UCSD-AML1 (cell line): ENCODE measurements around the gene RTN1.
A peak's percentile ranks its signal among the peaks of the same experiment; 100 is the strongest.

Experiments used
- DNase-seq: peaks from one replicate; lab custom pipeline; 2025; ENCODE audit not compliant: unreplicated experiment; lab: John Stamatoyannopoulos, UW

RTN1 gene

DNA sequence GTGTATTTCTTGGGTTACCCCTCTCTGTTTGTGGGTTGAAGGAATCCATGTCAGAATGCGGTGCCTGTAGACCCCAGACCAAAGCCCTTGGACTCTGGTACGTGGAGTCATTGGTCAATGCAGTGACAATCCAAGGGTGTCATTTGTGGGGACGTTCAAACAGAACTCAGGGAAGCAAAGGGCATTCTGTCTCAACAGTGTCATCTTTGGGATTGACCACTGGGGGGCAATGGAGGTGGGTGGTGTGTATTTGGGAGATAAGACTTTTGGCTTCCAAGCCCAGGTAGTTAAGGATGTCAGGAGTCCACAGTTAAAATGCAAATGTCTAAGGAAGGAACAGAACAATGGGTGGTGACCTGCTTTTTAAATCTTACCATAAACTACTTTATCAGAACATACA is 239.3 kb downstream of the RTN1 start:
- DNase-seq, result no peak

DNA sequence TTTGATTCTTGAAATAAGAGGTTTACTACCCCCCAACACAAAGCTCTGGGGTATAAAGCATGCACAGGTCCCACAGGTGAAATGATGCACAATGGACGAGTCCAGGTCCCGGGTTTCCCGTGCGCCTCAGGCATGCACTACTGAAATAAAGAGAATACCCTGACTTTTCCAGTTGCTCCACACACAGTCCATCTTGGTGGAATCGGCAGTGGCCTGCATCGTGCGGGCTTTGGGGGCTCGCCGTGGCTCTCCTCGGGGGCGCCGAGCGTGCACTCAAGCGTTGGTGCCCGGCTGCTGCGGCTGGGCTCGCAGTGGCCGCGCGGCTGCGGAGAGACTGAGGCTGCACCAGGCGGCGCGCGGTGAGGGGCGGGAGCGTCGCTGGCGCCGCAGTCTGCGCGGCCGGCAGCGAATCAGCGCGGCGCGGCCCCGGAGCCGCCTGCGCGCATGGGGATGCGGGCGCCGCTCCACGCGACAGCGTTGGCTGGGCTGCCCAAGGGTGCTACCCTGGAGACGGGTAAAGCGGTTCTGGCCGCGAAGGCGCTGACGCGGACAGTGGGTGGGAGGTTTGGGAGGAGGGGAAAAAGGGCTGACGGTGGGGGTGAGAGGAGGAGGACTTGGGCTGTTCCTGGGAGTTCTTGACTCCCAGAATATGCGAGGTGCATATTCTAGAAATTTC is 240.2 kb downstream of the RTN1 start:
- no peak for DNase-seq

- DNase-seq, result no peak
These were observed 240.9 kb downstream of the RTN1 start for GRCh38 chr14:59629444-59630287.

DNA sequence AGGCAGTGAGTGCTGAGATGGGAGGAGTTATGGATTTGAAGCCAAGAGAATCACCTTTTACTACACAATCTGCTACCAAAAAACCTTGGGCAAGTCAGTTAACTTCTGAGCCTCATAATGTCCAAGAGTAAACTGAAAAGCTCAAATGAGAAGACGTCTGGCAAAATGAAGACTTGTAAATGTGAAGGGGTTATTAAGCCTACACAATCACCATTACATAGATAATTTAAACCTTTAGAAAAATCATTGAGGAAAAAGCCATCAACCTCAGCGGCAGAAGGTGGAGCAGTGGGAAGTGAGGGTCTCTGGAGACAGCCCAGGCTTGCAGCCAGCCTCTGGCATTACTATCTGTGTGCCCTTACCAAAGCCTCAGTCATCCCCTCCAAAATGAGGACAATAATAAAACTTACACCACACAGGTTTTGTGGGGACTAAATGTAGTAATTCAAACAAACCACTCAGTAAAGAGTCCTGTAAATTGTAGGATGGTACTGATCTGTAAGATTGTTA is 243.5 kb downstream of the RTN1 start:
- DNase-seq, result no peak

DNA sequence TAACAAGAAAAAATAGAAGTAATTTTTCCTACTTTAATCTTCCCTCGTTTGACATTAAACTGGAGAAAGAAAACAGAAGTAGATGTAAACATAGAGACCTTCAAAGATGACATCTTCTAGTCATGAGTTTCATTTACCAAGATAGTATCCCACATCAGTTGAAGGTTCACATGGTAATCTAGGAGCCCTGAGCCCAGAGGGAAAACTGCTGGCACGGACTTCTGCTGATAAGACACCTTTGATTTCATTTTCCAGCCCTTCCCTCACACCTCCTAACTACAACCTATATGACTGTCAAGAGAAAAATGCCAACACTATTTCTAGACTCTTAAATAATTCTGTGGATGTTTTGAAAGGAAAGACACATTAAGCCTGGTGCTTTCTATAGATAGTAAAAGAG is 247.9 kb downstream of the RTN1 start:
- DNase-seq, result no peak

GRCh38 chr14:59619061-59619460 is 251.5 kb downstream of the RTN1 start:
- no peak for DNase-seq

- DNase-seq, result no peak
These were observed 269.5 kb downstream of the RTN1 start for GRCh38 chr14:59601056-59601455.

DNA sequence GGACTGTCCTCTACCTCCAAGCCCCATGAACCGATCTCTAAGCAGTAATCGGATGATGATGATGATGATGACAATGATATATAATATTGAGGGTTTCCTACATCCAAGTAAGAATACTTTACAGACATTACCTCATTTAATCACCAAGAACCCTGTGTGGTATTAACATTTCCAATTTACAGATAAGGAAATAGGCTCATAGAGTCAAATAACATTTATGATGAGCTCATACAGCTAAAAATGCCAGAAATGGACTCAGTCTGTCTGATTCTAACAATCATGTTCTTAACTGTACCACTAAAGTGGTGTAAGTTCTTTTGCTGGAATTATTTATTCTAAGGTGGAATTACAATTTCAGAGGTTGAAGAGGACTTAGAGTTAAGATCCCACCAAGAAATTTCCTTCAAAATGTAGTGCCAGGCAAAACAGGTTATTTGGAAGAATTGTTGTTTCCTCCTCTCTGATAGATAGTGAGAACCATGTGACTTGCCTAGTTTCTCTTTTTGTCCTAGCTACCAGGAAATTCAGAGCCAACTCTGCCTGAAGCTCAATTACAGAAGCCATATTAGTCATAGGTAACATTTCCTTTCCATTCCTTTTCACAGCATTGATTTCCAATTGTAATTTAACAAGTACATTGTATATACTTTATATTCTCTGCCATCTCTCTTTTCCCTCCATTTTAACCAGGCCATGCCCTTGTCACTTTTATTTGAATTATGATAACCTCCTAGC is 270.2 kb downstream of the RTN1 start:
- DNase-seq, result no peak

GRCh38 chr14:59595071-59595470 is 275.5 kb downstream of the RTN1 start:
- DNase-seq, result no peak

GRCh38 chr14:59591641-59592370 is 278.8 kb downstream of the RTN1 start:
- no peak for DNase-seq

DNA sequence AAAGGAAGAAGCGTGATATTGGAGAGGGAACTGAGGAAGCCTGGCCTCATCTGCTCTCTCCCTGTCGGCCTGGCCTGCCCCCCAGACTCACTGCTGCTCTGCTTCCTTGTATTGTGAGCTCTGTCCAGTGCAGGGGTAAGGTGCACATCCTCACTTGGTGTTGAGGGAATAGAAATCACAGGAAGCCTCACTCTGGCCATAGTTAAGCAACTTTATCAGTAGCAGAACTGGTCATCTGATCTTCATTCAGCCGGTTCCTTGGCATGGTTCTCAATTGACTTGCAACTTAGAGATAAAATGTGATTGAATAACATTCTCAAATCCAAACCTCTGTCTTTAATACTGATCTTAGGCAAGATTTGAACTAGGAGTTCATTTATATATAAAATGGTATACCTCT is 282.5 kb downstream of the RTN1 start:
- DNase-seq, result no peak

DNA sequence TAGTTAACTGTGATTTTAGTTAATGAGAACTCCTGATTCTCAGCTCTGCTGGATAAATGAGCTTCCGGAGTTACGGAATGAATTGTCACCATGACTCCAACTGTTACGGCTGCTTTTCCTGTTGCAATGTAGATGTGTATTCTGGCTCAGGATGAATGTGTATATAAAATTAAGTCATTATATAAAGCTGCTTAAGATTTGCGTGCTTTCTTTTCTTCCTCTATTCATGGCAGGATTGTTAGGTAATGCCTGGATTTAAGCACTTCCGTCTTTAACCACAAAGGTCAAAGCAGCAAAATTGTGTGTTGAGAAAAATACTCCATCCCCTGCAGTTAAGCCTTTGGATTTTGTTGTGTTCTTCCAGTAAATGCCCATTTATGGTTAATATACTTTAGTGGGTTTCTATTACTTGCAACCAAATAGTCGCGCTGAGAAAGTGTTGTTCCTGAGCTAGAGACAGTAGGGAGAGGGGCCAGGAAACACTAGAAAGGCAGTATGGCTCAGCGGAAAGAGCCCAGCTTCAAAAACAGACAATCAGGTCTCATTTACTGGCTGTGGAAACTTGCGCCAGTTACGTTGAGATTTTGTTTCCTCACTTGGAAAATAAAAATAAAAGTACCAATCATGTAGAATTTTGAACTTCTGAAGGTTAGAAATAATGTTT is 284.6 kb downstream of the RTN1 start:
- no peak for DNase-seq

- peak; percentile 28 for DNase-seq
These were observed 286.8 kb downstream of the RTN1 start for GRCh38 chr14:59583755-59584154.

- peak; percentile 24 for DNase-seq
These were observed 287.6 kb downstream of the RTN1 start for GRCh38 chr14:59582845-59583509.

DNA sequence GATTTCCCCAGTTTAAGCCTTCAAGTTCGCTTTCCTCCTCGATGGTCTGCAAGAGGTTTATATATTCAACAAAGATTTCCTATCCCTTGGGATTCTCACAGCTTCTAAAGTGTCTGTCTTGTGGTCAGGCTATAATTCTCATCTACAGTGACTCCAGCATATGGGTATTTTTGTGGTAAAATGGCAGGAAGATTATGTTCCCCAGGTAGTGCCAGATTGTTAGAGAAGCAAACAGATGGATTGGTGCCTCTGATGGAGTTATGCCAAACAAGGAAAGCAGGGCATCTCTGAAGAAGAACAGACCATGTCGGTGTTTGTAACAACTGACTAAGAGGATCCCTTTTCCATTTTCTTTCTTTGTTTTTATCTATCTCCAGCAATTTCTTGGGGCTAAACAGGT is 288.4 kb downstream of the RTN1 start:
- no peak for DNase-seq

DNA sequence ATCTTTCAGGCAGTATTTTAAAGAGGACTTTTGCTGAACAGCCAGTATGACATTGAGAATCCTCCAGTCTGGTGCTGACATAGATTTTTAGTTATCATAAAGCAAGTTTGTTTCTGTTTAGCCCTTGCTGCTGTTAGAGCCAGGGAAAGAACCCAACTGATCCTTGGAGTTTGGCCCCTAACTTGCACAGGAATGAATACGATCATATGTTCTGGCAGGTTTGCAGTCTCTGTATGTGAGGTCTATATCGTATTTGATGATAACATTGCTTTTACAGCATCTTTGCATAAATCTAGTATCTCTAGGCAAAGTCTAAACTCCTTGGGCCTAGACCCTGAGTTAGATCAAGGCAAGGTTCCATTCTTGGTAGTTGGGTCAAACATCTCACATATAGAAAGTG is 289.7 kb downstream of the RTN1 start:
- DNase-seq, result no peak

DNA sequence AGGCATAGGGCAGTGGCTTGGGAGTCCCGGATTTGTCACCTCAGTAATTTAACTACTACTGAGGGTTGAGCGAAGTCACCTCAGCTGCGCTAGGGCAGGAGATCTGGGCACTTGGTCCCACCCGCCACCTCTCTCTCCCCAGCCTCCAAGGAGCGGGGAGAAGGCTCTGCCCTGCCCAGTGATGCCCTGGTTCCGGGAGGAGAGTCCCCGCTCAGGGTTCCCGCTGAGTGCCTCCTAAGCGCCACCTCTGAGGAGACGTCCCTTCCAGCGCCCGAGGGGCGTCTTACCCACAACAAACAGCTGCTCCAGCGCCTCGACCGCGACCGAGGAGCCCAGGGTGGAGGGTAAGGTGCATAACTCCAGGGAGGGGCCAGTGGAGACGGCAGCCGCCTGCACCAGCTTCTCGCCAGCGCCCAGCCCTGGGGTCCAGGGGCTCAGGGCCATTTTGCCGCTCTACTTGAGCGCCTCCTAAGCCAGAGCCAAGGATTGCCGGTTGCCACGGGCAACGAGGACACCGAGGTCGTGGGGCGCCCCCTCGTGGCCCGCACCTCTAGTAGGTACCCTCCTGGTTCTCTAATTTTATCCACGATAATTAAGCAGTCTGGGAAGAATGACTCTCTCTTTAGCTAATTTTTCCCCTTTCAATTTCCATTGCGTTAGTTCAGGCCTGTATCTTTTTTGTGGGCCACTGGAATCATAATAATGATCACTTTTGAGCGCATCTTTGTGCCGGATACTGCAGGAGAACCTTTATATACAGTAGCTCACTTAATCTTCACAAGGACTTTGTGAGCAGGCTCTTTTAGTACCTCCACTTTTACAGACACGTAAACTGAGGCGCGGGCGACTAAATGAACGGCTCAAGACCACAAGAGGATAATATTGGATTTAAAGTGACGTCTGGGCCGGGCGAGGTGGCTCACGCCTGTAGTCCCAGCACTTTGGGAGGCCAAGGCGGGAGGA is 294.0 kb downstream of the RTN1 start, which contains the start of gene CCDC175:
TSS of gene CCDC175 (minus strand) at position 481 of the 963 bp plus-strand sequence. CDS start at position 444, 37 bp downstream.
- peak; percentile 94 for DNase-seq

DNA sequence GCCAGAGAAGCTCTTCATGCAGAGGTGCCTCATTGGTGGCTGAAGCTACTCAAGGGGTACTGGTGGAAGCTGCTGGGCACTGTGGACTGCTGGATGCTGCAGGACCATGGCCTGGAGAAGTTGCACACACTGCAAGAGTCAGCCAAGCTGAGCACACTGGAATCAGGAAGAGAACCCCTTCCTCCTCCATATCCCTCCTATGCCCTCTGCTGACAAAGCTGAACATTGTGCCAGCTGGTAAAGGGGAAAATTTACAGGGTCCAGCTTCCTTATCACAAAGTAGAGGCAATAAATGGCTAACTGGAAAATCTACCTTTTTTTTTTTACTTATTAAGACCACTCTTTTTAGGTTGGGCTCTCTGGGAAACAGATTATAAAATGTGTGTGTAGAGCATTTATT is 300.5 kb downstream of the RTN1 start:
- DNase-seq, result peak; percentile 37

DNA sequence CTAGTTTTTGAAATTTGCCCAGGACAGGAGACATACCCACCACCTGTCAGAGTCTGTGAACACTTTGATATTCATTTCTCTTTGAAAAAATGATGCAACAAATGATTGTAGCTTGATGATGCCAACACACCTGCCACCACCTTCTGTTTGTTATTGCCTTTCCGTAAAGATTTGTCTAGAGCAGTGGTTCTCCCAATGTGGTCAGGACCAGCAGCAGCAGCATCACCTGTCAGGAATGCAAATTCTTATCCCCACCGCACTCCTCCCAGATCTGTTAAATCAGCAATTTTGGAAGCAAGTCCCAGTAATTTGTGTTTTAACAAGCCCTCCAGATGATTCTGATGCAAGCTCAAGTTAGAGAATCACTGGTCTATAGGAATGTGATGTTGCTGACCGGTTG is 303.9 kb downstream of the RTN1 start:
- DNase-seq, result no peak
